SK-N-MC (cell line): Measurements from ENCODE around the gene PNPLA8.

ENCODE experiments used
- EZH2 ChIP-seq: fragments of 200-600 bp; sonication (generic); IDR thresholded peaks from one replicate; pipeline ENCODE4 v1.6.1; 2017; ENCODE audit warnings: antibody characterized with exemption
- FOXP2 ChIP-seq: optimal IDR thresholded peaks from 2 replicates; pipeline ENCODE3; 2011; ENCODE audit warnings: mild to moderate bottlenecking, moderate library complexity; ENCODE audit not compliant: insufficient read depth; ENCODE audit errors: extremely low read length, control extremely low read depth
- POLR2AphosphoS5 ChIP-seq: IDR thresholded peaks from 2 replicates; pipeline ENCODE4 v1.6.1; 2012; ENCODE audit warnings: mild to moderate bottlenecking, low read depth, low read length, borderline replicate concordance

- TF ChIP-seq EZH2 (no peak), POLR2AphosphoS5 (no peak), FOXP2 (no peak)
Measured at GRCh38 chr7:108449521-108449920, 76.4 kb downstream of the PNPLA8 start.
